HG03571 (cell line): ENCODE data around the gene GRIA1.

Source experiments
- ATAC-seq: cut with Tn5 transposase; IDR thresholded peaks from one replicate; pipeline ENCODE4 v1.9.1; 2021; ENCODE audit not compliant: unreplicated experiment

Gene GRIA1

GRCh38 chr5:153605386-153605785, 114.9 kb downstream of the GRIA1 start:
- ATAC-seq, result no peak

GRCh38 chr5:153610009-153610408, 119.5 kb downstream of the GRIA1 start:
- ATAC-seq, result no peak

GRCh38 chr5:153610811-153611210, 120.3 kb downstream of the GRIA1 start:
- no peak for ATAC-seq

GRCh38 chr5:153613144-153613543, 122.7 kb downstream of the GRIA1 start:
- ATAC-seq, result no peak

- no peak for ATAC-seq
Measured at GRCh38 chr5:153613672-153614071, 123.2 kb downstream of the GRIA1 start.

- ATAC-seq, result no peak
Measured at GRCh38 chr5:153617190-153617589, 126.7 kb downstream of the GRIA1 start.

GRCh38 chr5:153618307-153618706, 127.8 kb downstream of the GRIA1 start:
- ATAC-seq, result no peak

GRCh38 chr5:153618867-153619266, 128.4 kb downstream of the GRIA1 start:
- ATAC-seq, result no peak

GRCh38 chr5:153619771-153620170, 129.3 kb downstream of the GRIA1 start:
- no peak for ATAC-seq

- no peak for ATAC-seq
Measured at GRCh38 chr5:153623124-153623523, 132.7 kb downstream of the GRIA1 start.

- ATAC-seq, result no peak
Measured at GRCh38 chr5:153623751-153624450, 133.4 kb downstream of the GRIA1 start.

- no peak for ATAC-seq
Measured at GRCh38 chr5:153624451-153624765, 133.9 kb downstream of the GRIA1 start.

GRCh38 chr5:153625826-153626354, 135.4 kb downstream of the GRIA1 start:
- ATAC-seq, result no peak

- no peak for ATAC-seq
Measured at GRCh38 chr5:153626836-153627235, 136.4 kb downstream of the GRIA1 start.

- no peak for ATAC-seq
Measured at GRCh38 chr5:153629027-153629895, 138.8 kb downstream of the GRIA1 start.

- ATAC-seq, result no peak
Measured at GRCh38 chr5:153630546-153630945, 140.1 kb downstream of the GRIA1 start.

- ATAC-seq, result no peak
Measured at GRCh38 chr5:153632748-153633290, 142.3 kb downstream of the GRIA1 start.

- no peak for ATAC-seq
Measured at GRCh38 chr5:153636670-153637451, 146.4 kb downstream of the GRIA1 start.

- ATAC-seq, result no peak
Measured at GRCh38 chr5:153640293-153640692, 149.8 kb downstream of the GRIA1 start.

GRCh38 chr5:153641183-153641688, 150.8 kb downstream of the GRIA1 start:
- no peak for ATAC-seq
